Upper lobe of right lung (tissue), 1 donor: ENCODE data around the gene PEX11G. TPM values are rescaled to one million over a fixed set of nuclear protein-coding genes. Genes with fewer than 3 reads are reported as not detected.

Experiments used
- ATAC-seq: fragments of 200-7000 bp; cut with Tn5 transposase; one replicate; pipeline ENCODE4 v1.9.1; 2020; ENCODE audit warnings: mild to moderate bottlenecking, moderate library complexity
- DNase-seq: peaks from one replicate; pipeline ENCODE4 v3.0.0-alpha.2; 2020
- H3K27ac ChIP-seq: fragments of 200-600 bp; one replicate; pipeline ENCODE4 v1.8.0; 2022
- H3K27me3 ChIP-seq: fragments of 200-600 bp; one replicate; pipeline ENCODE4 v1.8.0; 2022; ENCODE audit warnings: mild to moderate bottlenecking
- H3K36me3 ChIP-seq: fragments of 200-600 bp; one replicate; pipeline ENCODE4 v1.8.0; 2022
- H3K4me1 ChIP-seq: fragments of 200-600 bp; one replicate; pipeline ENCODE4 v1.8.0; 2022
- H3K4me3 ChIP-seq: fragments of 200-600 bp; one replicate; pipeline ENCODE4 v1.8.0; 2022; ENCODE audit warnings: mild to moderate bottlenecking
- H3K9me3 ChIP-seq: fragments of 200-600 bp; one replicate; pipeline ENCODE4 v1.8.0; 2022
- intact Hi-C: fragments of 100-400 bp; cut with DNase I; formaldehyde crosslinking; loops from one replicate; pipeline ENCODE4 v1.11.0; 2022
- long read RNA-seq: library from polyadenylated mRNA; unstranded; transcript quantifications from one replicate; pipeline ENCODE4 v2.0.0, GENCODE V29; 2021
- total RNA-seq: library from RNA; stranded (reverse); fragmentation: NEBNext Ultra II Directional; extraction: Animal tissue kit (Norgen Biotek cat#: 25700); gene quantifications from one replicate; pipeline ENCODE4 v1.2.1, GENCODE V29; 2021
- TF ChIP-seq, protein P1 (sequence below): fragments of 200-600 bp; IDR thresholded peaks from one replicate; pipeline ENCODE4 v1.8.0; 2022; ENCODE audit warnings: antibody characterized with exemption
- donor health status: DM: no; HTN: yes; CAD: no; lungs with severe emphysema.

Gene PEX11G
- total RNA-seq = 3.6 TPM
- long read RNA-seq, transcript PEX11G-201 (5 exons, 1,062 nt) = major isoform, 6 of 8 reads
- long read RNA-seq, partial matches to known transcripts = 1 of 8 reads
- long read RNA-seq, other reads (novel, unspliced or antisense) = 1 of 8 reads

DNA sequence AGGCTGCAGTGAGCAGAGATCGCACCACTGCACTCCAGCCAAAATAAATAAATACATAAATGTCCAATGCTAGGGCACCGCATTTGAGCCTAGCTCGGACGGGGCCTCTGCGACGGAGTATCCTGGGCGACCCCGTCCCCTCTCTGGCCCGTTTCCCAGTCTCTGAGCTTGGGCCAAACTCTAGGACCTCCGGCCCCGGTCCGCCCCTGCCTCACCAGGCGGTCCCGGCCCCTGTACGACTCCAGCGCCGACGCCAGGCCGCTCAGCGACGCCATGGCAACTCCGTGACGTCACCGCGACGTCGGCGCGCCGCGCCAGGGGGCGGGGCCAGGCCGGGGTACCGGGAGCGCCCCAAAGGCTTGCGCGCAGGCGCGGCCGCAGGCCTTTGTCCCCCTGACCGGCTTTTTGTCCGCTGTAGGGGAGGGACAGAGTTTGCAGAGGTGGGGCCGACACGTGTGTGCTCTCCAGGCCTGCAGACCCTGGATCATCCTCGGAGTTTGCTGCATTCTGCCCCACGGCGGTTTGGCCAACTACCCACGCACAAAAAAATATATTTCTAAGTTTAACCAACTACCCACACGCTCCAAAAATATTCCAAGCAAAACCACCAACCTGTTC is at the start of gene PEX11G:
Gene PEX11G (minus strand): TSS at position 300 of the 618 bp plus-strand sequence. CDS start 25 bp downstream, at position 275.
- Histone ChIP-seq H3K36me3 (no peaks in the 10 kb centered on the region), H3K27ac (peak within 1 kb of the TSS; percentile 91), H3K4me3 (peak within 1 kb of the TSS; percentile 71), H3K27me3 (no peaks in the 10 kb centered on the region), H3K9me3 (no peaks in the 10 kb centered on the region), H3K4me1 (peaks cover 9% of the 10 kb centered on the region)
- ATAC-seq = peak; percentile 98
- peak; percentile 96 for DNase-seq
- intact Hi-C loops = no loop called here
- TF ChIP-seq, protein P1, sequence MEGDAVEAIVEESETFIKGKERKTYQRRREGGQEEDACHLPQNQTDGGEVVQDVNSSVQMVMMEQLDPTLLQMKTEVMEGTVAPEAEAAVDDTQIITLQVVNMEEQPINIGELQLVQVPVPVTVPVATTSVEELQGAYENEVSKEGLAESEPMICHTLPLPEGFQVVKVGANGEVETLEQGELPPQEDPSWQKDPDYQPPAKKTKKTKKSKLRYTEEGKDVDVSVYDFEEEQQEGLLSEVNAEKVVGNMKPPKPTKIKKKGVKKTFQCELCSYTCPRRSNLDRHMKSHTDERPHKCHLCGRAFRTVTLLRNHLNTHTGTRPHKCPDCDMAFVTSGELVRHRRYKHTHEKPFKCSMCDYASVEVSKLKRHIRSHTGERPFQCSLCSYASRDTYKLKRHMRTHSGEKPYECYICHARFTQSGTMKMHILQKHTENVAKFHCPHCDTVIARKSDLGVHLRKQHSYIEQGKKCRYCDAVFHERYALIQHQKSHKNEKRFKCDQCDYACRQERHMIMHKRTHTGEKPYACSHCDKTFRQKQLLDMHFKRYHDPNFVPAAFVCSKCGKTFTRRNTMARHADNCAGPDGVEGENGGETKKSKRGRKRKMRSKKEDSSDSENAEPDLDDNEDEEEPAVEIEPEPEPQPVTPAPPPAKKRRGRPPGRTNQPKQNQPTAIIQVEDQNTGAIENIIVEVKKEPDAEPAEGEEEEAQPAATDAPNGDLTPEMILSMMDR = no peak

DNA sequence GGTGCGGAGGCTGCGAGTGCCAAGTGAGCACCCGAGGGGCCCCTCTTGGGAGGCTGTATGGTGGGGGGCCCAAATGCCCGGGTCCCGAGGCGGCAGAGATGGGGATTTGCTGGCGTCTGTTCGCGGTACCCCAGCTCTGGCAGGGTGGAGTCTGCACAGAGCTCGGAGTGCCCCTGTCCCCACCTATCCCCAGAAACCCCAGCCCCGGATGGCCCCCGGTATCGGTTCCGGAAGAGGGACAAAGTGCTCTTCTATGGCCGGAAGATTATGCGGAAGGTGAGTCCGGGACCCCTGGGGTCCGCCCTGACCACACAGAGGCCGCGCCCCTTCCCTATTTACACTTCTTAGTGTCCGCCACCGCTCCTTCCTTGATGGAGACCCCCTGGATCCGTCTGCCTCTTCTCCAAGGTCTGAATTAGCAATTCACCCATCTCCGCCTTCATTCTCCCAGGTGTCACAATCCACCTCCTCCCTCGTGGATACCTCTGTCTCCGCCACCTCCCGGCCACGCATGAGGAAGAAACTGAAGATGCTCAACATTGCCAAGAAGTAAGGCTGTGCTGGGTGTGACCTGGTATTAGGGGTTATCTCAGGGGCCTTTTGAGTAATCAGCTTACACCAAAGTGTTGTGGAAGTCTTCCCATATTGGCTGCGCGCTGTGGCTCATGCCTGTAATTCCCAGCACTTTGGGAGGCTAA is 47.3 kb upstream of the PEX11G start:
- ATAC-seq = no peak
- intact Hi-C loops = no loop called here
- Histone ChIP-seq H3K9me3 (no peaks in the 10 kb centered on the region), H3K4me3 (peak overlapping the region; percentile 97), H3K36me3 (peaks cover 49% of the 10 kb centered on the region), H3K27me3 (no peaks in the 10 kb centered on the region), H3K27ac (peak overlapping the region; percentile 88), H3K4me1 (peaks cover 11% of the 10 kb centered on the region)
- DNase-seq = no peak
- TF ChIP-seq, protein P1 = no peak

DNA sequence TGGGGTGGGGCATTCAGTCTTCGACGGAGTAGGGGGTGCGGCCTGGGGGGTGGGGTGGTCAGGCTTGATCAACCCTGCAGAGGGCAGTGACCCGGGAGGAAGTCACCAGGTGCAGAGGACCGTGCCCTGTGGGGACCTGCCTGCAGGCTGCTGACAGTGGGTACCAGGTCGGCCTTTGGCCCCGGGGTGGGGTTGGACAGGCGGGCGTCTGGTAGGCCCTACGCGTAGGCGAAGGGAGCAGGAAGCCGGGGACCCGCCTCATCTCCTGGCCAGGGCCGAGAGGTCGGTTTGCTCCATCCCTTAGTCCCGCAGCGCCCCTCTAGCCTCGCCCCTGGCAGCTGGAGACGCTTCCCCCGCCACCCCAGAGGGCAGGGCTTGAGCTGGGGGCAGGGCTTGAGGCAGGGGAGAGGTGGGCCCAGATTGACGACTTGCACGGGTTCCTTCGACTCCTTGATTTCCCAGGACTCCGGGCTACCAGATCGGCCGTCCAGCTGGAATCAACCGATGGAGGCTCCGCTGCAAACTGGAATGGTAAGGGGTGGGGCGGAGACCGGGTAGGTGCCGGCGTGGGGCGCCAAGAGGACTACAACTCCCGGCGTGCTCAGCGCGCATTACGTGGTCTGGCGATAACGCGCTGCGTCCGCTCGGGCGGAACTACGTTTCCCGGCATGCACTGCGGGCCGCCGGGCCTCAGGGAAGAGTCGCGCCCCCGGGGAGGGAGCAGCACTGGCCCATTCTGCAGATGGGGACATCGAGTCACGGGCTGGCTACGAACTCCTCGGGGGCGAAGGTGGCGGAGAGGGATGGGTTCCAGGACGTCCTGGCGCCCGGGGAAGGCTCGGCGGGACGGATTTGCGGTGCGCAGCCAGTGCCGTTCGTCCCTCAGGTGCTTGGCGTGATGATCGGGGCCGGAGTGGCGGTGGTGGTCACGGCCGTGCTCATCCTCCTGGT is 46.5 kb upstream of the PEX11G start, which contains the start of gene PNPLA6:
Gene PNPLA6 (plus strand): TSS at position 671 of the 951 bp plus-strand sequence. CDS start 72 bp downstream, at position 743.
- DNase-seq (peak; percentile 98), ATAC-seq (peak; percentile 93)
- Histone ChIP-seq H3K36me3 (peaks cover 47% of the 10 kb centered on the region), H3K9me3 (no peaks in the 10 kb centered on the region), H3K4me3 (peak within 1 kb of the TSS; percentile 97), H3K4me1 (peaks cover 11% of the 10 kb centered on the region), H3K27ac (peak within 1 kb of the TSS; percentile 88), H3K27me3 (no peaks in the 10 kb centered on the region)
- intact Hi-C loops = no loop called here
- TF ChIP-seq, protein P1 = no peak

DNA sequence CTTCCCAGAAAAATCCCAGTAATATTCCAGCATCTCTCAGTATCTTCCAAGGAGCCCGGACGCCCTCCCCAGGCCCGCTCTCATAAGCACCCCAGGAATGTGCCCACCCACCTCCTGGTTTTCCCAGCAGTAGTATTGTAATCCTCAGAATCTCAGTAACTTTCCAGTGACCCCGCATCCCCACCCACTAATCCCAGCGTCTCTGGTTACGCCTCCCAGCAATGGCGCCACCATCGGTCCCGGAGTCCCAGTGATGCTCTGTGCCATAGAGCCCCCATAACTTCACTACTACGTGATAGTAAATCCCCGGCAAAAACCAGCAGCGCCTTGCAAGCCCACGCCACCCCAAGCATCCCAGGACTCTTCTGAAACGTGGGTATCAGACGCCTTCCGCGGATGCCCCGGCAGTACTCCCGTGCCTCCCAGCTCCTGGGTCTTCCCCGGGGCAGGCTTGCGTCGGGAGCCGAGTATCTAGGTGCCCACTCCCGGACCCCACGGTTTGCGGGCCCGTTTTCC is 45.8 kb upstream of the PEX11G start:
- TF ChIP-seq, protein P1 = no peak
- ATAC-seq (peak; percentile 31), DNase-seq (no peak)
- H3K27ac ChIP-seq = peak overlapping the region; percentile 88
- peaks cover 11% of the 10 kb centered on the region for H3K4me1 ChIP-seq
- no peaks in the 10 kb centered on the region for H3K9me3 ChIP-seq
- H3K4me3 ChIP-seq = peak overlapping the region; percentile 97
- H3K27me3 ChIP-seq = no peaks in the 10 kb centered on the region
- peaks cover 45% of the 10 kb centered on the region for H3K36me3 ChIP-seq
- intact Hi-C loops = no loop called here

DNA sequence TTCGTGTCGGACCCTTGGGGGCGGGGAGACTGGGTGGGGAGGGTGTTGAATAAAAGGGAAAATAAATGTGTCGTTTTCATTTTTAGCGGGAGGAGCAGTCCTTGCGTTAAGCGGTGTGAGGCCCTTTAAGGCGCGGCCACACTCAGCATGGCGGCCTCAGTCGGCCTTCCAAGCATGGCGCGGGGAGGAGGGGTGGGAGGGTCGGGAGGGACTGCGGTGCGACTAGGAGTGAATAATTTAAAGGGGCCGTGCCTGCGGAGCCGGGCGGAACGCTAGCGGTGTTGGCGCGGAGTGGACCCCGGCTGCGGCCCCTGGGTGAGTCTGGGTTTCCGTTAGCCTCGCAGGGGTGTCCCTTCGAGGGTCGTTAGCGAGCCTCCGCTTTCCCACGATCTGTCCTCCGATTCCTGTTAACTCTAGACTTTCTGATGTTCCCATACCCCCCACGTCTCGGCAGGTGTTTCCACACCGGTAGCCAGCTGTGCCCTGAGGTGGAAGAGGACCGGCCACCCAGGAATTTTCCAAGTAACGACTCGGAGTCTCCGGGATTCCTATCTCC is 45.2 kb upstream of the PEX11G start:
- H3K36me3 ChIP-seq = peaks cover 47% of the 10 kb centered on the region
- peak; percentile 74 for ATAC-seq
- no peaks in the 10 kb centered on the region for H3K27me3 ChIP-seq
- peak overlapping the region; percentile 88 for H3K27ac ChIP-seq
- no peaks in the 10 kb centered on the region for H3K9me3 ChIP-seq
- H3K4me3 ChIP-seq = peak overlapping the region; percentile 97
- intact Hi-C loops = no loop called here
- TF ChIP-seq, protein P1 = no peak
- DNase-seq = peak; percentile 92
- peaks cover 11% of the 10 kb centered on the region for H3K4me1 ChIP-seq
